SIG-M5 treated with dmso at 0.1 percent for 504 hours (cell line): ENCODE data around the gene DNAJB11.
"Not testable (repeated sequence)": the region's sequence is repeated elsewhere in the genome, so short reads cannot be mapped to it uniquely, and the experiment has no call there.

Experiments
- DNase-seq: peaks from one replicate; lab custom pipeline; 2025; ENCODE audit not compliant: unreplicated experiment; lab: John Stamatoyannopoulos, UW

DNAJB11 gene

DNA sequence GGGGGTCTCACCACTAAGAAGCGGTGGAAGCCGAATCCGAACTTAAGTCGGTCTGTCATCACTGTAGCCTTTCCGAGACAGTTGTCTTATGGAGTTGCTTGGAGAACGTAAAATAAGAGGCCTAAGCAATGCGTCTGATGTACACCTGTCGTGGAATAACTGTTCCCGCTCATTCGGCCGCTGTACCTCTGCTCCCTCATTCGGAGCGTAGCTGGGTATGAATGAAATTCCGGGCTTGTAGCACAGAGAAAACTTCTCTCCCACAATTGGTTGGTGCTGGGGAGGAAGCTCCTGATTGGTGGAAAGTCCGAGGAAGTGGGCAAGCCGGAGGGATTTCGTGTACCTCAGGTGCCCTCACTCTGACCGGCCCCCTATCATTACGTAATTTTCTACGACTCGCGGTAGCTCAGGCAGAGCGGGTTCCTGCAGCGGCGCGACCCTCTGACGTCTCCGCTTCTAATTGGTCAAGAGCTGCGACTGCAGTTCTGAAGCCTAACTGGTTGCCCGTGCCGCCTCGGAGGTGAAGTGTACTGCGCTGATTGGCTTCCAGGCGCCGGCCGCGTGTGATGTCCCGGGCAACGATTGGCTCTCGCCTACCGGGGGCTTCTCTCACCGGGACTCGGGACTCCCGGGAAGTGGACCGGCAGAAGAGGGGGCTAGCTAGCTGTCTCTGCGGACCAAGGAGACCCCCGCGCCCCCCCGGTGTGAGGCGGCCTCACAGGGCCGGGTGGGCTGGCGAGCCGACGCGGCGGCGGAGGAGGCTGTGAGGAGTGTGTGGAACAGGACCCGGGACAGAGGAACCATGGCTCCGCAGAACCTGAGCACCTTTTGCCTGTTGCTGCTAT is at the start of gene DNAJB11:
TSS of gene DNAJB11 (plus strand) at position 625 of the 845 bp plus-strand sequence. CDS start at position 803, 178 bp downstream.
- peak; percentile 100 for DNase-seq

DNA sequence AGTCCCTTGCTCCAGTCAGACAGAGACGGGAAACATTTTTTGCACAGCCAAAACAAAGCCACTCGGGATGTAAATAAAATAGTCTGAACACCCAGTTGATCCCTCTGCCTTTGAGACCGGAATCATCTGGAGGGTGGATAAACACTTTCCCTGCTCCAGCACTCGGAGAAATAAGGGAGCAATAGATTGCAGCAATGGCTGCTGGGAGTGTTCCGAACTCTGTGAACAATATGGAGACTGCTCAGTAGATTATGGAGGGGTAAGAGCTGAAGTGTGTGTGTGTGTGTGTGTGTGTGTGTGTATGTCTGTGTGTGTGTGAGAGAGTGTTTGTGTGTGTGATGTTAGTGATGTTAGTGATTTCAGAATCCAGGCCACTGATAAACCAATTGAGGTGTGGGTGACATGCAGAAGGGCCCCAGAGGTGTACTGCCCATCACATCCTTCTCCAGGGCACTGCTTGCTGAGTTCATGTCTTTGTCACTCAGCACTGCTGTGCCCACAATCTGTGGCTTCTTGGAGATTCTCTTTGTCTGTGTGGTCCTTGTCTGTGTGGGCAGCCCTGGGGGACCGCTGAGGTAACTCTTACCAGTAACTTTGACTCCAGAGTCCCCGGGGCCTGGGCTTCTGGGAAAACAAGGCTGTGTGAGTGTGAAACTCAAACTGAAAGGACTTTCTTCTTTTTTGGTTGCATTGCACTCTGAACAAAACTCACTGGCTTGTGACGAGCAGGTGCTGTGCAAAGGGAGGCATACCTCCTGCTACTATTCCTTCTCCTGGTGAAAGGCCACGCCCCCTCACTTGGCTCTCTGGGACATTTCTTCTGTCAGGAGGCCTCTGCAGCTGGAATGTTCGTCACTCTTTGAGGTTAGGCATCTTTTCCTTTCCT is 49.3 kb upstream of the DNAJB11 start:
- DNase-seq, result no peak

DNA sequence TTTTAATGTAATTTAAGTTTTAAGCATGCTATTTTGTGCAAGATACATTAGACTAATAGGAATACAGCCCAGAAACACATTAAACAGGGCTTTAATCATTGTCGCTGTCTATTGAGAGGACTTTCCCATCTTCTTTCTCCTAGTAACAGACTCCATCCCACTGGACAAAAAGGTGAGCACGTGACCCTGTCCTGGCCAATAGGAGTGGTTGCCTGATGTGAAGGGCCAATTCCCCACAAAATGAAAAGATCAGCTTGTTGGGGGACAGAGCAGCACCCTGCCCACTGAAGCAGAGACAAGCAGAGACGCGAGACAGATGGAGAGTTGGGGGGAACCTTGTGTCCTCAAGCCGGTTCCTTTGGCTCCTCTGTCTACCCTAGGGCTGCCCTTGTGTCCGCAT is 47.5 kb upstream of the DNAJB11 start:
- no peak for DNase-seq

DNA sequence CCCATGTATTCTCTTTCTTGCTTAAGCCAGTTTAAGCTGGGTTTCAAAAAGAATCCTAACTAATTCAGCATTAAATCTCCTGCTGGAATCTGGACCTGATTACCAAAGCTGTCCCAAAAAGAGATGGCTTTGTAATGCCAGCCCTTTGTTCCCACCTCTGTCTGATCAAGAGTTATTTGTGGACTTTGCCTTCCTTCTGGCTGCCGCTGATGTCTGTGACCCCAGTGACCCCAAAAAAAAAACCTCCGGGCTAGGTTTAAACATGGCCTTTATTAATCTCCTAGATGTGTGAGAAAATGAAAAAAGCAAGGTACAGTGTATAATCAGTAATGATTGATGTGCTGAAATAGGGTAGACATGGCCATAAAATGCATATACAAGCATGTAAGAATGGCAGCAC is 47.1 kb upstream of the DNAJB11 start:
- no peak for DNase-seq

GRCh38 chr3:186524616-186525015 is 45.9 kb upstream of the DNAJB11 start:
- DNase-seq, result no peak

- DNase-seq, result no peak
Observed at GRCh38 chr3:186525369-186526255, 44.9 kb upstream of the DNAJB11 start.

DNA sequence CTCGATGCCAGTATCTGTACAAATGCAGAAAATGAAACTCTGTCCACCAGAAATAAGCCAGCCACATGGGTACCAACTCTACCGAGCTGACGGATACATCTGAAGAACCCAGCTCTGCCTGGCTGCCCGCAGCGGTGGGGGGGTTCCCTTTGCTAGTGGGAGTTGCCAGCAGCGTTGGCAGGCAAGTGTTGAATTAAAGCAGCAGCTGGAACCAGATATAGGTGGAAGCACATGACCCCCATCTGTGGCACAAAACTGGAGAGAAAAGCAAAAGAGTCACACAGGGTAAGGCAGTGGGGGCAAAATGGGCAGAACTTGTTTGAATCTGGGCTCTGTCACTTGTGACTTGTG is 44.3 kb upstream of the DNAJB11 start:
- DNase-seq, result no peak

- DNase-seq, result no peak
Observed at GRCh38 chr3:186529201-186529999, 41.1 kb upstream of the DNAJB11 start.

- no peak for DNase-seq
Observed at GRCh38 chr3:186530415-186530814, 40.1 kb upstream of the DNAJB11 start.

GRCh38 chr3:186531694-186532093 is 38.8 kb upstream of the DNAJB11 start:
- not testable (repeated sequence) for DNase-seq

- peak; percentile 37 for DNase-seq
Observed at GRCh38 chr3:186532598-186533072, 37.9 kb upstream of the DNAJB11 start.

DNA sequence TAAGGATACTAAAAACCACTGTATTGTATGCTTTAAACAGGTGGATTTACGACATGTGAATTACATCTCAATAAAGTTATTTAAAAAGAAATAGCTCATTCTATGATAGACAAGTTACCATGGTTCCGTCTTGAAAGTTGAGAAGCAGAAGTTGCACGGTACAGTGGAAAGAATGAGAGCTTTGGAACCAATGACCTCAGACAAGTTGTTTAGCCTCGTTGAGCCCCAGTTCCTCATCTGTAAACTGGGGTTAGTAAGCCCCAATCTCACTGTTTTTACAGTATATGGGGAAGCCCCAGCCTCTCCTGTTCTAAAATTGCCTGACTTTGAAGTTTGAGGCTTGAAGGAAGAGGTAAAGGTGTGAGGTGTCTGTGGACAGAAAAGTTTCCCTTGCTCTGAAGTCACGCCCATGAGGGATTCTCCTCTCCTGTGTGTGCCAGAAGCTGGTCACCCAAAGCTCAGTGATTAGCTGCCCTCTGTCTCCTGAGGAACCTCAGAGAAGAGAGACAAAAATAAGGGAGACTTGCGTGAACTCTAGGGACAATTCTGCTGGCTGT is 36.3 kb upstream of the DNAJB11 start:
- DNase-seq, result peak; percentile 79

DNA sequence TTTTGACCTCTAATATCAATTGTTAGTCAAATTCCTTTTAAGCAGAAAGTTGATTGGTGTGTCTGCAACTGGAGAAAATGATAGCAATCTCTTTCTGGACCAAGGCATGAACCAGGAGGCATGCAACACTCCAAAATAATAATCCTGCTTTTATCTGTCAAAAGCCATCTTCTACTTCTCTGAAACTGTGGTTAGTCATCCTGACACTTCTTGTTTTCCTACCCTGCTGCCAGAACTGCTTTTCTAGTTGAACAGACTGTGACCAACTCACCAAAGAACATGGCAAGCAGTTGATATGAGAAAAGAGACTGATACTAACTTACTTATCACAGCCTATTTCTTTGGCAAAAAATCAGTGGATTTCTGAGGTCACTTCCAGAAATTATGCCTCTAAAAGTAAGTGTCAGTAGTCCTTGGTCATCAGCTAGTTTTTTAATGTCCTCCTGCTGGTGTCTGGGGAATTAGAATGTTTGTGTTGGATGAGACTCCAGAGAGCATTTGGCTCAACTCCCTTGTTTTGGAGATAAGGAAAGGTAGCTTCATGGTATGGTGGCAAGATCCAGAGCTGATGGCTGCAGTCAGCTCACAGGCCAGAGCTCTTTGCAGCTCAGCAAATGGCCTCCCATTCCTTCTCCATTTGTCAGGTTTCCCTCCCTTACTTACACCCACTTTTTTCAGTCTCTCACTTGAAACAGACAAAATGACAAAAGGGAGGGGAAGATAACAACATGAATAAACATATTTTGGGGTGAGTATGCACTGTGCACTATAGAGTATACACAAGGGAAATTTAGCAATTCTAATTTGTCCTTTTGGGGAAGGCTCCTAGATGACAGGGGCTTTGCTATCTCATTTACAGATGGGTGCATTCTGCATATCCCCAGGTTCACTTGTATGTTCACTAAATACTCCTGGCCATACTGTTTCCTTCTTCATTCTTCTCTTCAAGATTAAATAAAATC is 33.4 kb upstream of the DNAJB11 start:
- DNase-seq, result no peak

GRCh38 chr3:186538779-186539178 is 31.7 kb upstream of the DNAJB11 start:
- no peak for DNase-seq

DNA sequence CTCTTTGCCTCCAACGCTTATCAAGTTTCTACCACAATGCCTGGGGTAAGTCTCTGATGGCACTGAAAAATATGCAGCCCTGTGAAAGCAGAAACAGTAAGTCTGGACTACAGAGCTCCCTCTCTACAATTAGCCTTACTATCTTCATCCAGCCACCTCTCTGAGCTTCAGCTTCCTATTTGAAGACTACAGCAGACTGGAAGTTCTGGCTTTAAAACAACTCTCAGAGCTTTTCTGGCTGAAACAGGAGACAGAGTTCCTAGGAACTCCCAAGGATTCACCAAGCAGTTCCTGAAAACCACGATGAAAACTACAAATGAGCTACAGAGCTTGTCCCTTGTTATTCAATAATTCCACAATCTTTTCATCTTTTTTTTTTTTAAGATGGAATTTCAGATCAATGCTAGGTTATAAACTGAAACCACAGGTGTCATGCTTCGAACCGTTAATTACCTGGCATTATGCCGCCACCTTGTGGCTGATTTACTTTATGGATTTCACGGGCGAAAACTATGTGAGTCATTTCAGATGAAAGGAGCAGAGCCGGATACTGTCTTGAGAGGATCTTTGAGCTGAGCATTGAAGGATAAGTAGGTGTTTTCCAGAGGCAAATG is 30.2 kb upstream of the DNAJB11 start:
- peak; percentile 38 for DNase-seq

DNA sequence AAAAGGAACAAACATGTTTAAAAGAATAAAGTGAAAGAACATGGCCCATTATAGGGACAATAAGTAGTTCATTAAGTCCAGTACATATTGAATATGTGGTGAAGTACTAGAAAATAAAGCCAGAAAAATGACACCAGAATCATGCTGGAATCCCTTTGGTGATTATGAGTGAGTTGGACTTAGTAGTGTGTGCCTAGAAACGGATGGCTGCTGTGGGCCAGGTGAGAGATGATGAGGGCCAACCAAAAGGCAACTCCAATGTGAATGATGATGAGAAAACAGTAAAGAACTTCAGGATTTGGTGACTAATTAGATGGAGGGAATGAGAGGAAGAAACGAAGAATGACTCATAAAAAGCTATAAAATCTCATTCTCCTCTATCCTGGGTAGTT is 29.7 kb upstream of the DNAJB11 start:
- no peak for DNase-seq

GRCh38 chr3:186544281-186544680 is 26.2 kb upstream of the DNAJB11 start, which contains the start of gene CRYGS:
CRYGS (minus strand) TSS chr3:186544380; CDS start chr3:186544326, 54 bp downstream.
- no peak for DNase-seq

GRCh38 chr3:186549497-186549896 is 21.0 kb upstream of the DNAJB11 start:
- no peak for DNase-seq
